ENCODE results near the gene NCOA1.
A peak's percentile ranks its signal among the peaks of the same experiment; 100 is the strongest.
"Not testable (repeated sequence)": the region's sequence is repeated elsewhere in the genome, so short reads cannot be mapped to it uniquely, and the experiment has no call there.

NCOA1 gene

DNA sequence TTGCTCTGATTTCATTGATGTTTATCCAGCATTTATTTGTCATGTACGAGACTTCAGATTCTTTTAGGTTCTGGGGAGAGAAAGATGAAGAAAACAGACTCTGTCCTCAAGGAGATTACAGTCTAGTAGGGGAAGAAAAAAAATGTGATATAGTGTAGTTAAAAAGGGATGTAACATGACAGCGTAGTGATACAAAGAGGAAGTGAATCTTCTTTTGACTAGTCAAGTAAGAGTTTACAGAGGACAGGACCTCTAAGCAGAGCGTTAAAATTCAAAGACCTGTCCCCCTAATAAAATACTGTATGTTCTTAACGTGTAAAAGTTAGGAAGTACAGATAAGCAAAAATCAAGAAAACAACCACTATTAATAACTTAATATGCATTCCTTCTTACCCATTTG lies 47.7 kb downstream of the NCOA1 start:
- no peak for DNase-seq (ENCODE audit: low spot score)

DNA sequence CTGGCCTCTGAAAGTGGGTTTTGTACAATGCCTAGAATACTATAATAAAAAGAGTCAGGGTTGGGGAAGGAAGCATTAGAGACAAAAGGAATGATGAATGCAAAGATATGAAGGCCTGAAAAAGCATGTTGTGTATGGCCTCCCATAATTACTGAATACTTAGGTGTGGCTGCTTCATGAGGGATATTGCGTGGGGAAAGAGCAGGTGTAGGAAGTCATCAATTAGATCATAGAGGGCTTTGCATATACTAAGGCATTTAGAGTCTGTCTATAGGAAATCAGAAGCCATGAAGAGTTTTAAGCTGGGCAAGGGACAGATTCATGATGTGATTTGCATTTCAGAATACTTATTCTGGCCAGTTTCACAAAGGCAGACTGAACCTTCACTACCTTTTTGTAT lies 48.2 kb downstream of the NCOA1 start:
- no peak for DNase-seq (ENCODE audit: low spot score)

DNA sequence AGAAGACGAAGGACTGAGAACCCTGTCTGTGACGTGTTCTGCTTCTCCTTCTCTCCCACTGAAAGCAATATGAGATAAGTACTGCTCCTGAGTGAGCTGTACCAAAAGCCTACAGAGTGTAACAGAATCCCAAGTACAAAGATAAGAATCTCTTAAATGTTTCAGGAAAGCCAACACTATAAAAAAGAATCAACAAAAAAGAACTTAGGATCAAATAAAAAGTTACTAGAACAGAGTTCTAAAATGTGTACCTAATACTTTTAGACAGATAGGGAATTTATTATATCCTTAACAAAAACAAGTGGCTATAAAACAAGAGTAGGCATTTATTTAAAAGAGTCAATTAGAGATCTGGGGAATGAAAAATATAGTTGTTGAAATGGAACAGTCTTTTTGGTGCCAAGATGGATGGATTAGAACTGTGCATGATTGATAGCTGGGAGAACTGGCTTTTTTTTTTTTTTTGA lies 49.0 kb downstream of the NCOA1 start:
- DNase-seq (ENCODE audit: low spot score): no peak

DNA sequence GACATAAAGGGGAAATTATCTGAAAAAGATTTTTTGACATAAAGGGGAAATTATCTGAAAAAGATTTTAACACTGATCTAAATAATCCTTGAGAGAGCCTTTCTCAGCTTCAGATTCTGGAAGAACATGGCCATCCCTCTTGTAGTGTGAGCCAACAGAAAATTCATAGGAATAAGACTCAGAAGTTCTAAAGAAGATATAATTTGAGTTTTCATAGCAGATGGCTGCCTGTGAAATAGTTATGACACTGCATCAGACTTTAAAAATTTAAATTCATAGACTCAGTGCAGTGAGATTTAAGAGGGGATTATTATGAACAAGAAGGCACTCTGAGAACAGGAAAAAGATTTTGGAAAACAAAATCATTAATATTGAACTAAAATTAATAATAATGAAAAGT lies 50.6 kb downstream of the NCOA1 start:
- no peak for DNase-seq (ENCODE audit: low spot score)

- no peak for DNase-seq (ENCODE audit: low spot score)
These were observed 51.3 kb downstream of the NCOA1 start for GRCh38 chr2:24542269-24542872.

DNA sequence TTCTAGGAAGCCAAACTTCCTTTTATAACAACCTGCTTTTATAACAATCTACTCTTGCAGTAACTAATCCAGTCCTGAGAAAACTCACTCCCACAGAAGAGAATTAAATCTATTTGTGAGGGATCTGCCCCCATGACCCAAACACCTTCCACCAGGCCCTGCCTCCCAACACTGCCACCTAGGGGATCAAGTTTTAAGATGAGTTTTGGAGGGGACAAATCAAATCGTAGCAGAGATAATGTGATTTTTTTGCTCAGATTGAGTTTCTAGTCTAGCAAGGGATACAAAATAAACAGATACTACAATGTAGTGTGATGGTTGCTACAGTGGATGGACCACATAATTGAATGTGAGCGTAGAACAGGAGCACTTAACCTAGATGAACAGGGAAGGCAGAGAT lies 52.2 kb downstream of the NCOA1 start:
- no peak for DNase-seq (ENCODE audit: low spot score)

DNA sequence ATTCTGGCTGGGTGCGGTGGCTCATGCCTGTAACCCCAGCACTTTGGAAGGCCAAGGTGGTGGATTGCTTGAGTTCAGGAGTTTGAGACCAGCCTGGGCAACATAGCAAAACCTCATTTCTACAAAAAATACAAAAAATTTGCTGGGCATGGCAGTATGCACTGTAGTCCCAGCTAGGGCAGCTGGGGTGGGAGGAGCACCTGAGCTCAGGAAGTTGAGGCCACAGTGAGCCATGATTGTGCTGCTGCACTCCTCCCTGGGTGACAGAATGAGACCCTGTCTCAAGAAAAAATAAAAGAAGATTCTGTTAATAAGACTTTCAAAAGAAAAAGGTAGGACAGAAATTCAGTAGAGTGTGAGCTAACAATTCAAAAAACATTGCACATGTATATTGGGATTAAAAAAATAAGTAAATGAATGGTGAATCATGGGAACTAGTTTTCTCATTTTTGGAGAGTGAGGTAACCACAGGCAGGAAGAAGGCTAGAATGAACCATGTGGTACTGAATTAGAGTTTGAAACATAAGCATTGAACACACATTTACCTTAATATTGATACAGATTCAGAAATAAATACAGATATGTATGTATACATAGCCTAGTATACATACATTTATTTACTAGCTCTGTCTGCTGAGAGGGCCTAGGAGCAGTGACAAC lies 53.5 kb downstream of the NCOA1 start:
- no peak for DNase-seq (ENCODE audit: low spot score)

- no peak for DNase-seq (ENCODE audit: low spot score)
These were observed 55.6 kb downstream of the NCOA1 start for GRCh38 chr2:24546669-24547068.

- no peak for DNase-seq (ENCODE audit: low spot score)
These were observed 57.0 kb downstream of the NCOA1 start for GRCh38 chr2:24548058-24548457.

DNA sequence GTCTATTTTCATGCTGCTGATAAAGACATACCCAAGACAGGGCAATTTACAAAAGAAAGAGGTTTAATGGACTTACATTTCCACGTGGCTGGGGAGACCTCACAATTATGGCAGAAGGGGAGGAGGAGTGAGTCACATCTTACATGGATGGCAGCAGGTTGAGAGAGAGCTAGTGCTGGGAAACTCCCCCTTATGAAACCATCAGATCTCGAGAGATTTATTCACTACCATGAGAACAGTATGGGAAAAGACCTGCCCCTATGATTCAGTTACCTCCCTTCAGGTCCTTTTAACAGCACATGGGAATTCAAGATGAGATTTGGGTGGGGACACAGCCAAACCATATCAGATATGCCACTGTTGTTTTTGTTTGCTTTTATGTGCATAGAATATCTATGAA lies 59.2 kb downstream of the NCOA1 start:
- DNase-seq (ENCODE audit: low spot score): not testable (repeated sequence)

GRCh38 chr2:24551016-24551415 lies 60.0 kb downstream of the NCOA1 start:
- DNase-seq (ENCODE audit: low spot score): no peak

DNA sequence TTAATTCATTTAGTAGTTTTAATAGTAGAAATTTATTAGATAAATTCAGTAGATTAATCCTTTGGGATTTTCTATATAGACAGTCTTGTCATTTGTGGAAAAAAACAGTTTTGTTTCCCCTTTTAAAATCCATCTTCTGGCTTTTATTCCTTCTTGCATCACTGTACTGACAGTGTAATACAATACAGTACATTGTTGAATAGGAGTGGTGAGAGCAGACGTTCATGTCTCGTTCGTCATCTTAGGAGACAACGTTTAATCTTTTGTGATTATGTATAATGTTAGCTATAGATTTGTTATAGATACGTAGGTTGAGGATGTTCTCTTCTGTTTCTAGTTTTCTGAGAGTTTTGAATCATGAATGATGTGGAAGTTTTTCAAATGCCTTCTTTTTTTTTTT lies 61.8 kb downstream of the NCOA1 start:
- no peak for DNase-seq (ENCODE audit: low spot score)

DNA sequence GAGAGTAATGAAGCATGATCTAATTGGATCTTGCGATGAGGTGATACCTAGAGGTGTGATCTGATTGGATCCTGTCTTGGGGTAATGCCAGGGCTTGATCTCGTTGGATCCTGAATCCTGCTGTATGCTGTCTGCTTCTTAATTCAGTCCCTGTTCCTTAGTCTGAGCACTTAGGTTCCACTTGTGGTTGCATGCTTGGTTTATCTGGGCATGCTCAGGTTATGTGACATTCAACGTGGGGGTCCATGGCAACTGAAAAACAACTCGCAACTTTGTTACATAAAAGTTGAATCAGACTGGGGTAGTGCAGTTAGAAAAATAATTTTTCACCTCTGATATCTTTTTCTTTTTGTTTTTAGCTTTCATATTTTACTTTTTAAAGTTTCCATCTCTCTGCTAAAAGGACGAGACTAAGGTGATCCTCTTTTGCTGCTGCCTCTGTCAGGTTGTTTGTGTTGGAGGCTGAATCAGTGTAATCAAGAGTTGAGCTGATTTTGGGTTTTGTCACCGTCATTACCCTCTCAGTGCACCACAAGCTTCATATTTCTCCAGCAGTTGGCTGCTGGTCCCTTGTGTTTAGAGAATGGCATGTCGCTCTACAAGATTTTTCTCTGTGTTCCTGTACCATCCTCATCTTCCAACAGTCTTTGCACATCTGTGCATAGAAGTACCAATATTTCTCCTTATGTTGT lies 67.9 kb downstream of the NCOA1 start:
- no peak for DNase-seq (ENCODE audit: low spot score)

DNA sequence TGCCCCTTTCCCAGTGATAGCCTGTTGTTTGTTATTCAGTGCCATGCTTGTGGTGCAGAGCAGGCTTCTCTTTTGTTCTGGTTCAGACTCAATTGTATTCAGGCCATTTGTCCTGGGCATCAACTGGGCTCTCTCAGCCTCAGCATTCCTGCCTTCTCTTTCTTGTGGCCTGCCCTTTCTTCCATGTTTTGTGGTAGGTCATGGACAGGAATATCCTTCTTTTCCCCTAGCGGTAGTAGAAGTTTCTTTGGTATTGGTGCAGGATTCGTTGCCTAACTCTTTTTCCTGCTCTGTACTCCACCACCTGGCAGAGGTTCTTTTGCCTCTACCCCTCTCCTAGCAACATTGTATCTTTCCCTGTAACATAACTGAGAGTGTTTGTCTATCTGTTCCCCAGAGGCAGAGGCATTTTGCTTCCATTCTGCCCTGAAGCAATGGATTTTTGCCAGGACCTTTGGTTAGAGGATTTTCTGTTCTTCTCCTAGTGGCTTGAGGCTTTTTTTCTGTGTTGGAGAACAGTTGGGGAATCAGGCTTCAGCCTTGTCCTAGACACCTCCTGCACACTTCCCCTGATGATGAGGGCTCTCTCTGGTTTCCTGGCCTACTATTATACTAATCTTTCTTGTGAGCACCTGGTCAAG lies 68.5 kb downstream of the NCOA1 start:
- DNase-seq (ENCODE audit: low spot score): peak; percentile 18

DNA sequence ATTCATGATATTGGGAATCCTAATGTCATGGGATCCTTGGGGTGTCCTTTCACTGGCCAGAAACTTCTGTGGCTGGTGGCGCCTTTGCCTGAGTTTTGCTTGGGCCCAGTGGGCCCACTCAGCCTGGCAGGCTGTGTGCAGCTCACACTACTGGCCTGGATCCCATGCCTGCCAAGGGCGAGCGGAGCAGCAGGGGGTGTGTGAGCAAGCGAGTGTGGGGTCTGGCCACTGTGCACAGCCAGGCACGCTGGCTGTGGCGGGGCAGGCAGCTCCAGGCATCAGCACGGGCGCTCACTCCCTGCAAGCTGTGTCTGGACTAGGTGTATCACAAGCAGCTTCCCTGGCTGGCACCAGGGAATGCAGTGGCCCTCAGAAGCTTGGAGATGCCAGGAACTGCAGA lies 74.5 kb downstream of the NCOA1 start:
- DNase-seq (ENCODE audit: low spot score): no peak

- no peak for DNase-seq (ENCODE audit: low spot score)
These were observed 75.2 kb downstream of the NCOA1 start for GRCh38 chr2:24566209-24566608.

DNA sequence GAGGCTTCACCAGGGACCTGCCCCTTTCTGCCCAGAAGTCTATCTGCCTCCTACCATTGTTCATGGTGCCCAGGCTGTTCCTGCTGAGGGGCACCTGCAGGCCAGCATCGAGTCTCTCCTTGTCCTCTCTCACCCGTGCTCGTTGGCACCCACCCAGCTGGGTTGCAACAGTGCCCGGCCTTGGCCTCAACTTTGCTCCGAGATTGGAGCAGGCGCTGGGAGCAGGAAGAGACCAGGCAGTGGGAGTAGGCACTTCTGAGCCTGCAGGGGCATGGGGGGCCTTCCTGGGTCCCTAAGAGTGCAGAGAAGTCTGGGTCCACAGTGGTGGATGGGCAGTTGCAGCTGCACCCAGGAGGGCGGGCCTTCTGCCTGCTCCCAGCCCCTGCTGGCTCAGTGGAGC lies 75.6 kb downstream of the NCOA1 start:
- no peak for DNase-seq (ENCODE audit: low spot score)

GRCh38 chr2:24568551-24568950 lies 77.5 kb downstream of the NCOA1 start:
- no peak for DNase-seq (ENCODE audit: low spot score)

- DNase-seq (ENCODE audit: low spot score): not testable (repeated sequence)
These were observed 78.5 kb downstream of the NCOA1 start for GRCh38 chr2:24569565-24569964.

- no peak for DNase-seq (ENCODE audit: low spot score)
These were observed 79.2 kb downstream of the NCOA1 start for GRCh38 chr2:24570225-24570624.

DNA sequence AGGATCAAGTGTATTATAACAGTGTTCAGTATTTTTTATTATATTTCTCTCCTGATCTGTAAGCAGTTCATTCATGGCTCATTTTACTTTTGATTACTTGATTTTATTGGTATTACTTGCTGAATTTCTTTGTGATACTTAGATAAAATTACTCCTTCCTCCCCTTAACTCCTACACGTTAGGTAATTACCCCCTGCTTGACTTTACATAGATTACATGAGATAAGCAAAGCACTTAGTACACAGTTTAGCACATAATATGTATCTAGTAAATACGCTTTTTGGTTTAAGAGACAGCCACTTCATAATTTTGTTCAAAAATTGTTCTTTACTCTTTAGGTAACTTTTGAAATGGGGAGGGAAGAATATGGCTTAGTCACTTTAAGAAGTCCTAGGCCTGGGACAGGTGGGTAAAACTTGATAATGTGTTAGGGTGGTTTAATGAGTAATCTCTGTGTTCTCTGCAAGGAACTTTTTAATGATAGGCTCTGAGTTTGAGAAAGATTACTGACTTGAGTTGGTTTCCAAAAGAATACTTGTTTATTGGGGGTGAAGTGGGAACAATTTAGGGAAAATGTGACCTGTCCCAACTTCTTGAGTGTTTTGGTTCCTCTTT lies 80.9 kb downstream of the NCOA1 start:
- DNase-seq (ENCODE audit: low spot score): no peak

DNA sequence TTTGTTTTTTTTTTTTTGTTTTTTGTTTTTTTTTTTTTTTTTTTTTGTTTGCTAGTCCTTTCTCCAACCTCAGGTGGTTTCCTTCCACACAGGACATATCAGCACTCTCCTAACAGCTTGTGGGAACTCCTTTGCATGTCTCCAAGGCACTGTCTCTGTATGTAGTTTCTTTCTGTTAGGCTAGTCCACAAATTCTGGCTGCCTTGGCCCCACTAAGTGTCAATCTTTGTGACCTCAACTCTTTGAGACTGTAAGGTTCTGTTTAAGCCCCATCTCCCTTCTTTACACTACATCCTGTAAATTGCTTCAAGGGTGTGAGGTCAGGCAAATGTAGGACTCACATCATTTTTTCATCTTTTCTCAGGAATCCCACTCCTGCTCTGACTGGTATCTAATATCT lies 85.1 kb downstream of the NCOA1 start:
- DNase-seq (ENCODE audit: low spot score): no peak

GRCh38 chr2:24576617-24577016 lies 85.6 kb downstream of the NCOA1 start:
- no peak for DNase-seq (ENCODE audit: low spot score)

All from Ammon's horn (tissue), 1 donor.